IMR-90 (cell line): ENCODE results near the gene KBTBD13. TPM values are rescaled to one million over a fixed set of nuclear protein-coding genes. Genes with fewer than 3 reads are reported as not detected.

Source experiments
- ATAC-seq: fragments of 200-7000 bp; cut with Tn5 transposase; 2 replicates; pipeline ENCODE4 v1.9.1; 2020; ENCODE audit warnings: low read depth, mild to moderate bottlenecking, moderate library complexity
- BruUV-seq: library from RNA; stranded (reverse); fragments of 400-500 nt; replicated peaks from 2 replicates; lab custom pipeline; 2021; lab: Mats Ljungman, UMichigan
- CTCF ChIA-PET: fragments of 300-600 bp; formaldehyde crosslinking; extraction: SDS; loops from one replicate; lab custom pipeline; 2021; ENCODE audit warnings: antibody characterized with exemption; lab: Yijun Ruan, JAX
- POLR2A ChIA-PET: fragments of 300-600 bp; sonication (Branson Sonifier 250); formaldehyde crosslinking; loops from one replicate; lab custom pipeline; 2022; ENCODE audit warnings: antibody characterized with exemption; ENCODE audit not compliant: unreplicated experiment; lab: Charles Lee
- DNase-seq: peaks from one replicate; pipeline ENCODE4 v3.0.0; 2013
- H2AFZ ChIP-seq: replicated peaks from 2 replicates; pipeline ENCODE3; 2013; ENCODE audit warnings: low read length, mild to moderate bottlenecking; ENCODE audit not compliant: poor library complexity
- H2AK5ac ChIP-seq: 2 replicates; pipeline ENCODE4 v1.6.1; 2013; ENCODE audit warnings: low read depth, low read length, inconsistent platforms
- H2AK9ac ChIP-seq: replicated peaks from 2 replicates; pipeline ENCODE3; 2013; ENCODE audit warnings: mild to moderate bottlenecking, low read depth, low read length, moderate library complexity; ENCODE audit not compliant: poor library complexity
- H2BK120ac ChIP-seq: 2 replicates; pipeline ENCODE4 v1.6.1; 2013; ENCODE audit warnings: low read depth, low read length, inconsistent platforms
- H2BK15ac ChIP-seq: 3 replicates; pipeline ENCODE4 v1.6.1; 2013; ENCODE audit warnings: low read depth, low read length, inconsistent platforms
- H2BK20ac ChIP-seq: 2 replicates; pipeline ENCODE4 v1.6.1; 2013; ENCODE audit warnings: low read depth, mild to moderate bottlenecking, inconsistent platforms, low read length, moderate library complexity
- H2BK5ac ChIP-seq: 2 replicates; pipeline ENCODE4 v1.6.1; 2013; ENCODE audit warnings: mild to moderate bottlenecking, low read depth, low read length, inconsistent platforms; ENCODE audit not compliant: poor library complexity, severe bottlenecking
- H3K14ac ChIP-seq: replicated peaks from 2 replicates; pipeline ENCODE4 v1.6.1; 2013; ENCODE audit warnings: low read depth, low read length, inconsistent platforms
- H3K18ac ChIP-seq: 2 replicates; pipeline ENCODE4 v1.6.1; 2013; ENCODE audit warnings: low read depth, low read length, control low read depth
- H3K23ac ChIP-seq: 2 replicates; pipeline ENCODE4 v1.6.1; 2013; ENCODE audit warnings: low read depth, low read length, inconsistent platforms
- H3K27ac ChIP-seq: 2 replicates; pipeline ENCODE4 v1.5.1; 2013; ENCODE audit warnings: mild to moderate bottlenecking, control low read depth, low read length; ENCODE audit not compliant: insufficient read depth
- H3K27me3 ChIP-seq: 2 replicates; pipeline ENCODE4 v1.6.1; 2013; ENCODE audit warnings: low read length; ENCODE audit not compliant: control insufficient read depth, insufficient read depth
- H3K36me3 ChIP-seq: 2 replicates; pipeline ENCODE4 v1.6.1; 2013; ENCODE audit warnings: low read length, mixed read lengths; ENCODE audit not compliant: control insufficient read depth, insufficient read depth
- H3K4ac ChIP-seq: 2 replicates; pipeline ENCODE4 v1.6.1; 2013; ENCODE audit warnings: low read depth, low read length, inconsistent platforms
- H3K4me1 ChIP-seq: 2 replicates; pipeline ENCODE4 v1.6.1; 2013; ENCODE audit warnings: low read length, mixed read lengths; ENCODE audit not compliant: control insufficient read depth, insufficient read depth
- H3K4me2 ChIP-seq: 2 replicates; pipeline ENCODE4 v1.6.1; 2013; ENCODE audit warnings: low read depth, mild to moderate bottlenecking, control low read depth, low read length, moderate library complexity
- H3K4me3 ChIP-seq: 2 replicates; pipeline ENCODE4 v1.5.1; 2013; ENCODE audit warnings: low read depth, mild to moderate bottlenecking, control low read depth, low read length, moderate library complexity; ENCODE audit not compliant: insufficient read depth
- H3K56ac ChIP-seq: 2 replicates; pipeline ENCODE4 v1.6.1; 2013; ENCODE audit warnings: low read length, inconsistent platforms; ENCODE audit not compliant: insufficient read depth; ENCODE audit errors: extremely low read depth
- H3K79me1 ChIP-seq, 2 experiments: 2 replicates each; pipeline ENCODE4 v1.6.1; 2013; ENCODE audit warnings: low read length in 2 of 2, inconsistent platforms in 1 of 2, low read depth in 1 of 2
- H3K9ac ChIP-seq: 2 replicates; pipeline ENCODE4 v1.6.1; 2013; ENCODE audit warnings: low read depth, low read length, control low read depth
- H3K9me1 ChIP-seq: 2 replicates; pipeline ENCODE4 v1.6.1; 2013; ENCODE audit warnings: low read length, inconsistent platforms; ENCODE audit not compliant: insufficient read depth
- H3K9me3 ChIP-seq: 2 replicates; pipeline ENCODE4 v1.6.1; 2013; ENCODE audit warnings: low read length; ENCODE audit not compliant: control insufficient read depth, insufficient read depth
- H4K20me1 ChIP-seq: 2 replicates; pipeline ENCODE4 v1.6.1; 2013; ENCODE audit warnings: low read length, inconsistent platforms; ENCODE audit not compliant: insufficient read depth
- H4K5ac ChIP-seq: 2 replicates; pipeline ENCODE4 v1.6.1; 2013; ENCODE audit warnings: mild to moderate bottlenecking, low read depth, low read length, control low read depth
- H4K8ac ChIP-seq, 2 experiments: 2 replicates each; pipeline ENCODE4 v1.6.1; 2013; ENCODE audit warnings: low read depth in 2 of 2, low read length in 2 of 2, control low read depth in 1 of 2, inconsistent platforms in 1 of 2
- H4K91ac ChIP-seq: 2 replicates; pipeline ENCODE4 v1.6.1; 2013; ENCODE audit warnings: low read depth, low read length, inconsistent platforms; ENCODE audit not compliant: insufficient read depth
- BHLHE40 ChIP-seq: fragments of 150-350 bp; IDR thresholded peaks from 2 replicates; pipeline ENCODE4 v1.6.1; 2016; ENCODE audit warnings: mild to moderate bottlenecking, low read depth, low read length
- CHD1 ChIP-seq: IDR thresholded peaks from 2 replicates; pipeline ENCODE4 v1.6.1; 2012; ENCODE audit warnings: low read depth, low read length, improper control_type of control experiment
- ELK1 ChIP-seq: fragments of 150-350 bp; IDR thresholded peaks from 2 replicates; pipeline ENCODE4 v1.6.1; 2016; ENCODE audit warnings: low read depth, mild to moderate bottlenecking, low read length, moderate library complexity, borderline replicate concordance
- FOS ChIP-seq: fragments of 150-350 bp; IDR thresholded peaks from 2 replicates; pipeline ENCODE4 v1.6.1; 2016; ENCODE audit warnings: low read depth, low read length
- MAFK ChIP-seq: IDR thresholded peaks from 2 replicates; pipeline ENCODE4 v1.6.1; 2012; ENCODE audit warnings: low read depth, low read length, improper control_type of control experiment
- MAZ ChIP-seq: IDR thresholded peaks from 2 replicates; pipeline ENCODE4 v1.6.1; 2012; ENCODE audit warnings: low read depth, mild to moderate bottlenecking, low read length, improper control_type of control experiment, moderate library complexity, borderline replicate concordance
- MXI1 ChIP-seq: IDR thresholded peaks from 2 replicates; pipeline ENCODE4 v1.6.1; 2012; ENCODE audit warnings: low read depth, mild to moderate bottlenecking, low read length, moderate library complexity, borderline replicate concordance
- NFE2L2 ChIP-seq: fragments of 150-350 bp; IDR thresholded peaks from 2 replicates; pipeline ENCODE4 v1.6.1; 2016; ENCODE audit warnings: low read depth, mild to moderate bottlenecking, low read length
- RAD21 ChIP-seq: IDR thresholded peaks from 2 replicates; pipeline ENCODE4 v1.6.1; 2012; ENCODE audit warnings: low read length, improper control_type of control experiment
- RCOR1 ChIP-seq: IDR thresholded peaks from 2 replicates; pipeline ENCODE4 v1.6.1; 2012; ENCODE audit warnings: mild to moderate bottlenecking, low read length, improper control_type of control experiment; ENCODE audit not compliant: insufficient replicate concordance
- RFX5 ChIP-seq: IDR thresholded peaks from 2 replicates; pipeline ENCODE4 v1.8.0; 2012; ENCODE audit warnings: low read depth, mild to moderate bottlenecking, low read length, moderate library complexity
- USF2 ChIP-seq: fragments of 150-350 bp; IDR thresholded peaks from 2 replicates; pipeline ENCODE4 v1.6.1; 2017; ENCODE audit warnings: mild to moderate bottlenecking, antibody characterized with exemption, low read length, low read depth
- WGBS, 2 experiments: methylation state at CpG; one replicate each; pipeline versions ENCODE4 v1.1.5 to v1.1.7; 2013; ENCODE audit warnings: missing lambda C conversion rate in 2 of 2; ENCODE audit not compliant: insufficient read length in 1 of 2; ENCODE audit errors: extremely low coverage in 2 of 2; 5-methylcytosine and 5-hydroxymethylcytosine counted together
- dilution Hi-C: fragments of 300-500 bp; cut with HindIII; formaldehyde crosslinking; loops from one replicate; pipeline ENCODE4 v1.14.3; 2018; ENCODE audit warnings: low sequenced_read_pairs; ENCODE audit not compliant: unreplicated experiment
- in situ Hi-C: fragments of 300-500 bp; cut with MboI; formaldehyde crosslinking; loops from 3 replicates; pipeline ENCODE4 v1.14.3; 2019; ENCODE audit warnings: low sequenced_read_pairs, inconsistent platforms, mixed read lengths
- intact Hi-C: fragments of 100-400 bp; cut with micrococcal nuclease; formaldehyde crosslinking; loops from 2 replicates; pipeline ENCODE4 v1.10.0; 2022
- polyA plus RNA-seq, 3 experiments: library from polyadenylated mRNA; depleted of rRNA; stranded (reverse); fragments of >200 nt; gene quantifications; 2 replicates each; pipeline ENCODE4 v1.2.3, GENCODE V29; 2012; ENCODE audit warnings: low replicate concordance in 1 of 3
- total RNA-seq: library from RNA; depleted of rRNA; stranded (reverse); fragments of >200 nt; gene quantifications from 2 replicates; pipeline ENCODE4 v1.2.3, GENCODE V29; 2012
- TF ChIP-seq, protein P1 (sequence below): conservative IDR thresholded peaks from 2 replicates; pipeline ENCODE4 v1.5.1; 2012; ENCODE audit warnings: mild to moderate bottlenecking, low read depth, low read length, improper control_type of control experiment

The KBTBD13 gene
- total and polyA plus RNA-seq, 2 of the 4 experiments (the other 2 are of a cell fraction), result not detected

- DNase-seq (peak; percentile 68), ATAC-seq (peak; percentile 97)
- Histone ChIP-seq H2AK9ac (peak within 1 kb of the TSS; percentile 76), H3K9me3 (no peaks in the 10 kb centered on the region), H3K27ac (peak within 1 kb of the TSS; percentile 66), H3K18ac (peak within 1 kb of the TSS; percentile 16), H2BK20ac (no peak within 1 kb of the TSS), H3K9ac (peak within 1 kb of the TSS; percentile 80), H4K5ac (peak within 1 kb of the TSS; percentile 84), H3K9me1 (peaks cover 8% of the 10 kb centered on the region; the same call in 1 of the 2 replicates), H2BK120ac (no peak within 1 kb of the TSS), H3K4me2 (peak within 1 kb of the TSS; percentile 100), H4K20me1 (0 out of 2 replicates have a peak, but pooled peaks cover 8% of the 10 kb centered on the region), H3K4me1 (peaks cover 2% of the 10 kb centered on the region; the same call in 1 of the 2 replicates), H3K23ac (peak within 1 kb of the TSS; percentile 79; the same call in 1 of the 2 replicates), H2BK15ac (no peak within 1 kb of the TSS), H2AK5ac (no peak within 1 kb of the TSS; the same call in 1 of the 2 replicates), H3K14ac (peak within 1 kb of the TSS; percentile 88), H3K4me3 (peak within 1 kb of the TSS; percentile 81), H3K36me3 (peaks cover 9% of the 10 kb centered on the region), H4K91ac (no peak within 1 kb of the TSS; the same call in 1 of the 2 replicates), H3K79me1 (peaks cover 12 to 19% of the 10 kb centered on the region in 2 experiments; a peak in 3 of 4 replicates), H2AFZ (peak within 1 kb of the TSS; percentile 97), H3K27me3 (no peaks in the 10 kb centered on the region), H3K56ac (peak within 1 kb of the TSS; percentile 19; the same call in 1 of the 2 replicates), H3K4ac (peak within 1 kb of the TSS; percentile 69; the same call in 1 of the 2 replicates), H2BK5ac (peak within 1 kb of the TSS; percentile 57), H4K8ac (peak within 1 kb of the TSS; percentile 42 to 72; a peak in 2 of 4 replicates)
- BruUV-seq, result no TSS peak
- in situ Hi-C loops (no loop called here), dilution Hi-C loops (no loop called here), intact Hi-C loops (loop anchor here (5.0 kb wide), 1 partner anchor 187 kb away; the partner anchor contains the start of gene PLEKHO2)
- ChIA-PET POLR2A (no interaction called here), CTCF (no interaction called here)
- 1% methylated on average over 35 of the region's 73 CpGs; no CpG with 5 or more reads in 1 of the 2 experiments for WGBS, 2 experiments
- TF ChIP-seq MAZ, result no peak; the same call in 1 of the 2 replicates
- no peak for TF ChIP-seq MAFK
- peak; percentile 35; the same call in 1 of the 2 replicates for TF ChIP-seq MXI1
- no peak for TF ChIP-seq BHLHE40
- TF ChIP-seq, protein P1, sequence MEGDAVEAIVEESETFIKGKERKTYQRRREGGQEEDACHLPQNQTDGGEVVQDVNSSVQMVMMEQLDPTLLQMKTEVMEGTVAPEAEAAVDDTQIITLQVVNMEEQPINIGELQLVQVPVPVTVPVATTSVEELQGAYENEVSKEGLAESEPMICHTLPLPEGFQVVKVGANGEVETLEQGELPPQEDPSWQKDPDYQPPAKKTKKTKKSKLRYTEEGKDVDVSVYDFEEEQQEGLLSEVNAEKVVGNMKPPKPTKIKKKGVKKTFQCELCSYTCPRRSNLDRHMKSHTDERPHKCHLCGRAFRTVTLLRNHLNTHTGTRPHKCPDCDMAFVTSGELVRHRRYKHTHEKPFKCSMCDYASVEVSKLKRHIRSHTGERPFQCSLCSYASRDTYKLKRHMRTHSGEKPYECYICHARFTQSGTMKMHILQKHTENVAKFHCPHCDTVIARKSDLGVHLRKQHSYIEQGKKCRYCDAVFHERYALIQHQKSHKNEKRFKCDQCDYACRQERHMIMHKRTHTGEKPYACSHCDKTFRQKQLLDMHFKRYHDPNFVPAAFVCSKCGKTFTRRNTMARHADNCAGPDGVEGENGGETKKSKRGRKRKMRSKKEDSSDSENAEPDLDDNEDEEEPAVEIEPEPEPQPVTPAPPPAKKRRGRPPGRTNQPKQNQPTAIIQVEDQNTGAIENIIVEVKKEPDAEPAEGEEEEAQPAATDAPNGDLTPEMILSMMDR, result no peak
- TF ChIP-seq USF2, result no peak
- no peak for TF ChIP-seq ELK1
- TF ChIP-seq CHD1, result no peak
- no peak for TF ChIP-seq RCOR1
- no peak for TF ChIP-seq NFE2L2
- no peak for TF ChIP-seq RAD21
- TF ChIP-seq RFX5, result no peak
- TF ChIP-seq FOS, result no peak
These were observed 47.4 kb upstream of the KBTBD13 start, which contains the start of gene MTFMT for GRCh38 chr15:65028921-65029735. Gene MTFMT (minus strand): TSS chr15:65029639. CDS start chr15:65029613, 26 bp downstream.
